ENCODE measurements around the gene ENTPD6. TPM values are rescaled to one million over a fixed set of nuclear protein-coding genes. Genes with fewer than 3 reads are reported as not detected.

ENTPD6 gene
- total RNA-seq, 4 donors from 2014 or later = 20.7 to 47.2 (median 30.7) TPM

- Histone ChIP-seq H3K4me3 (no peak overlapping the region), H3K9me3 (no peaks in the 10 kb centered on the region), H3K27ac (no peak overlapping the region), H3K4me1 (no peaks in the 10 kb centered on the region), H3K27me3 (no peaks in the 10 kb centered on the region), H3K36me3 (no peaks in the 10 kb centered on the region)
- no peak for DNase-seq
- intact Hi-C loops (cut with DNase I; ENCODE audit: low total_unique reads) = no loop called here
- TF ChIP-seq CTCF (IDR thresholded peaks at IDR 0.05) (no peak), POLR2A (IDR thresholded peaks at IDR 0.05) (no peak)
These were observed 7.9 kb upstream of the ENTPD6 start for GRCh38 chr20:25187635-25188034.

GRCh38 chr20:25188218-25188617 is 7.3 kb upstream of the ENTPD6 start:
- Histone ChIP-seq H3K4me3 (no peak overlapping the region), H3K27me3 (no peaks in the 10 kb centered on the region), H3K4me1 (no peaks in the 10 kb centered on the region), H3K9me3 (no peaks in the 10 kb centered on the region), H3K27ac (no peak overlapping the region), H3K36me3 (no peaks in the 10 kb centered on the region)
- TF ChIP-seq POLR2A (IDR thresholded peaks at IDR 0.05) = no peak
- TF ChIP-seq CTCF (IDR thresholded peaks at IDR 0.05) = no peak
- no peak for DNase-seq
- intact Hi-C loops (cut with DNase I; ENCODE audit: low total_unique reads) = no loop called here

- intact Hi-C loops (cut with DNase I; ENCODE audit: low total_unique reads) = no loop called here
These were observed 4.5 kb upstream of the ENTPD6 start for GRCh38 chr20:25191051-25191450.

GRCh38 chr20:25191689-25192088 is 3.8 kb upstream of the ENTPD6 start:
- Histone ChIP-seq H3K27me3 (no peaks in the 10 kb centered on the region), H3K27ac (no peak overlapping the region), H3K4me1 (no peaks in the 10 kb centered on the region), H3K36me3 (no peaks in the 10 kb centered on the region), H3K9me3 (no peaks in the 10 kb centered on the region), H3K4me3 (no peak overlapping the region)
- DNase-seq = no peak
- no peak for TF ChIP-seq CTCF (IDR thresholded peaks at IDR 0.05)
- no peak for TF ChIP-seq POLR2A (IDR thresholded peaks at IDR 0.05)
- intact Hi-C loops (cut with DNase I; ENCODE audit: low total_unique reads) = no loop called here

More at GRCh38 chr20:25191051-25191450, 4.5 kb upstream of the ENTPD6 start:
- H3K4me3 ChIP-seq = no peak overlapping the region
- no peak for DNase-seq
- no peaks in the 10 kb centered on the region for H3K9me3 ChIP-seq
- H3K27ac ChIP-seq = no peak overlapping the region
- no peaks in the 10 kb centered on the region for H3K27me3 ChIP-seq
- H3K36me3 ChIP-seq = no peaks in the 10 kb centered on the region
- H3K4me1 ChIP-seq = no peaks in the 10 kb centered on the region
- TF ChIP-seq POLR2A (IDR thresholded peaks at IDR 0.05) (no peak), CTCF (IDR thresholded peaks at IDR 0.05) (no peak)

- H3K4me1 ChIP-seq = no peaks in the 10 kb centered on the region
- TF ChIP-seq POLR2A (IDR thresholded peaks at IDR 0.05) (no peak), CTCF (IDR thresholded peaks at IDR 0.05) (no peak)
- intact Hi-C loops (cut with DNase I; ENCODE audit: low total_unique reads) = no loop called here
- H3K4me3 ChIP-seq = no peak overlapping the region
- no peaks in the 10 kb centered on the region for H3K27me3 ChIP-seq
- no peaks in the 10 kb centered on the region for H3K9me3 ChIP-seq
- DNase-seq = no peak
- no peak overlapping the region for H3K27ac ChIP-seq
- H3K36me3 ChIP-seq = no peaks in the 10 kb centered on the region
These were observed 1.7 kb upstream of the ENTPD6 start for GRCh38 chr20:25193843-25194242.

All from uterus (tissue), 4 donors.